ENCODE measurements around the gene HORMAD2.

DNA sequence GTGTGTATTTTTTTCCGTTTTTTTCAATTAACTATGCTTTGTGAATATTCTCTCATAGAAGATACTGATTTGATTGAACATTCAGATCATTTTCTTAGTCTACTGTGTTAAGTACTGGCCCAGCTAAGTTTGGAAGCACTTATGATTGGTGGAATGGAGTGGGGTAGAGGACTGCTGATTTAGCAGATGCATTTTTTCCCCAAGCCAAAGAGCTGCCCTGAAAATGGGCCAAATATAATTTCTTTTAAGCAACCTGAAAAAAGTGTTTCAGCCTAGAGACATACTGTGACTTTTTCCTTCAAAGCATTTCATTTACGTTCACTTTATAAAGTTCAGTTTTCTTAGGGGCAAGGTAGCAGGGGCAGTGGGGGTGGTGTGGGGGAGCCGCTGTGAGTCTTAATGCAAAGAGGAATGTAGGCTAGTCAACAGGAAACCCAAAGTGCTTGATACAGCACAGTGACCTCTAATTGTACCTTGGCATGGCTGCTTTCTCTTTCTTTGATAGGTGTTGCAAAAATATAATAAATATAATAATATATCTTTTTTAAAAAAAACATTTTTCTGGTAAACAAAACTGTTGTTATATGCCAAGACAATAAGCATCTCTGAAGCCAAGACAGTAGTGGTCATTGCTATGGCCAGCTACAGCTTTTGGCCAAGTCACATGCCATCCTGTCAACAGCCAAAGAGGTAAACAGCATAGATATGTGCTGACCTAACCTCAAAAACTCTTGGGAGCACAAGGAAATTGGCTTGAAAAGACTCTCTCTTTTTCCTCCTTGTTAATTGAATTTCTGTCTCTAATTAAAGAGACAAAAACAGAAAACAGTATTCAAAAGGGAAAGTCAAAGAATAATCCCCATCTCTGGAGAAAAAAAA lies 107.5 kb downstream of the HORMAD2 start:
- TF ChIP-seq EZH2phosphoT487 (IDR thresholded peaks at IDR 0.05), result no peak
- no peak for TF ChIP-seq CTCF (IDR thresholded peaks at IDR 0.05)
